Liver (tissue), 9 donors: Measurements from ENCODE around the gene RPUSD1. TPM values are rescaled to one million over a fixed set of nuclear protein-coding genes. Genes with fewer than 3 reads are reported as not detected.

ENCODE experiments used
- DNase-seq: peaks from one replicate; pipeline ENCODE4 v3.0.0-alpha.2; 2017; ENCODE audit warnings: low spot score
- H3K27ac ChIP-seq, 2 donors: one replicate each; pipeline ENCODE4 v1.7.0; 2013; ENCODE audit warnings: inconsistent platforms in 2 of 2, low read length in 2 of 2, control low read depth in 1 of 2, low read depth in 1 of 2, mild to moderate bottlenecking in 1 of 2
- H3K27me3 ChIP-seq, 4 donors: one replicate each; pipeline versions ENCODE4 v1.6.1 to v1.7.0; 2013; ENCODE audit warnings: low read length in 3 of 4, inconsistent platforms in 1 of 4, mild to moderate bottlenecking in 1 of 4, moderate library complexity in 1 of 4; ENCODE audit not compliant: control insufficient read depth in 4 of 4, insufficient read depth in 4 of 4
- H3K36me3 ChIP-seq, 4 donors: one replicate each; pipeline versions ENCODE4 v1.6.1 to v1.7.0; 2013; ENCODE audit warnings: low read length in 3 of 4, mild to moderate bottlenecking in 3 of 4, low read depth in 1 of 4, moderate library complexity in 1 of 4; ENCODE audit not compliant: control insufficient read depth in 4 of 4, insufficient read depth in 3 of 4
- H3K4me1 ChIP-seq, 4 donors: one replicate each; pipeline versions ENCODE4 v1.6.1 to v1.7.0; 2013; ENCODE audit warnings: low read length in 3 of 4, mild to moderate bottlenecking in 3 of 4, moderate library complexity in 1 of 4; ENCODE audit not compliant: control insufficient read depth in 4 of 4, insufficient read depth in 4 of 4
- H3K4me3 ChIP-seq, 3 donors: one replicate each; pipeline versions ENCODE4 v1.6.1 to v1.7.0; 2013; ENCODE audit warnings: low read length in 3 of 3, control low read depth in 1 of 3, low read depth in 1 of 3, mild to moderate bottlenecking in 1 of 3
- H3K9ac ChIP-seq, 2 donors: one replicate each; pipeline ENCODE4 v1.7.0; 2013; ENCODE audit warnings: low read length in 2 of 2, mild to moderate bottlenecking in 2 of 2, moderate library complexity in 2 of 2, control low read depth in 1 of 2, low read depth in 1 of 2
- H3K9me3 ChIP-seq, 4 donors: one replicate each; pipeline versions ENCODE4 v1.6.1 to v1.7.0; 2013; ENCODE audit warnings: low read length in 3 of 4; ENCODE audit not compliant: control insufficient read depth in 4 of 4
- EGR1 ChIP-seq, 2 donors: IDR thresholded peaks; 2 replicates each; pipeline ENCODE4 v1.6.1; 2016 to 2018; ENCODE audit warnings: antibody characterized with exemption in 2 of 2, low read depth in 2 of 2
- FOXA1 ChIP-seq: IDR thresholded peaks from 2 replicates; pipeline ENCODE4 v1.6.1; 2016; ENCODE audit warnings: antibody characterized with exemption
- FOXA2 ChIP-seq: IDR thresholded peaks from 2 replicates; pipeline ENCODE4 v1.6.1; 2016; ENCODE audit warnings: antibody characterized with exemption
- GABPA ChIP-seq, 2 donors: IDR thresholded peaks in 1 of 2; conservative IDR thresholded peaks in 1 of 2; 2 replicates each; pipeline ENCODE4 v1.6.1; 2016; ENCODE audit warnings: antibody characterized with exemption in 2 of 2, mild to moderate bottlenecking in 1 of 2, moderate library complexity in 1 of 2
- HNF4A ChIP-seq, 2 donors: conservative IDR thresholded peaks; 2 replicates each; pipeline ENCODE4 v1.6.1; 2016; ENCODE audit warnings: antibody characterized with exemption in 2 of 2, mild to moderate bottlenecking in 2 of 2
- HNF4G ChIP-seq: IDR thresholded peaks from 2 replicates; pipeline ENCODE4 v1.6.1; 2016; ENCODE audit warnings: antibody characterized with exemption
- JUND ChIP-seq, 2 donors: IDR thresholded peaks; 2 replicates each; pipeline ENCODE4 v1.6.1; 2016; ENCODE audit warnings: antibody characterized with exemption in 2 of 2
- NR2F2 ChIP-seq: IDR thresholded peaks from 2 replicates; pipeline ENCODE4 v1.6.1; 2016; ENCODE audit warnings: antibody characterized with exemption
- RAD21 ChIP-seq, 2 donors: IDR thresholded peaks; 2 replicates each; pipeline ENCODE4 v1.6.1; 2016; ENCODE audit warnings: antibody characterized with exemption in 2 of 2, mild to moderate bottlenecking in 2 of 2
- RXRA ChIP-seq, 2 donors: IDR thresholded peaks; 2 replicates each; pipeline ENCODE4 v1.6.1; 2017 to 2018; ENCODE audit warnings: antibody characterized with exemption in 2 of 2, mild to moderate bottlenecking in 1 of 2
- SP1 ChIP-seq: IDR thresholded peaks from 2 replicates; pipeline ENCODE4 v1.6.1; 2018; ENCODE audit warnings: antibody characterized with exemption, mild to moderate bottlenecking
- TAF1 ChIP-seq: conservative IDR thresholded peaks from 2 replicates; pipeline ENCODE4 v1.6.1; 2016; ENCODE audit warnings: antibody characterized with exemption, mild to moderate bottlenecking
- YY1 ChIP-seq: IDR thresholded peaks from 2 replicates; pipeline ENCODE4 v1.6.1; 2016; ENCODE audit warnings: antibody characterized with exemption, mild to moderate bottlenecking
- WGBS: extraction: QIAGEN DNeasy Blood & Tissue Kit; methylation state at CpG from one replicate; pipeline ENCODE4 v1.1.7; 2013; 5-methylcytosine and 5-hydroxymethylcytosine counted together
- polyA plus RNA-seq, 2 donors: library from polyadenylated mRNA; stranded (reverse) in 1 of 2; unstranded in 1 of 2; fragments of 200-250 nt in 1 of 2; fragments of >200 nt in 1 of 2; fragmentation: Nextera tagmentation in 1 of 2; extraction: Ambion mirVana in 1 of 2; gene quantifications; one replicate each; pipeline versions ENCODE4 v1.2.1 to v1.2.3, GENCODE V29; 2013 to 2015
- total RNA-seq, 2 donors: library from RNA; depleted of rRNA; stranded (reverse); fragments of >200 nt; gene quantifications; one replicate each; pipeline ENCODE4 v1.2.3, GENCODE V29; 2014
- TF ChIP-seq, protein P1 (sequence below): IDR thresholded peaks from 2 replicates; pipeline ENCODE4 v1.6.1; 2016; ENCODE audit warnings: antibody characterized with exemption
- TF ChIP-seq, protein P2 (sequence below): fragments of 150-350 bp; IDR thresholded peaks from 2 replicates; pipeline ENCODE4 v1.5.1; 2017; ENCODE audit warnings: improper control_type of control experiment, low read depth, low read length; ENCODE audit not compliant: missing input control
- TF ChIP-seq, protein P3 (sequence below): IDR thresholded peaks from 2 replicates; pipeline ENCODE4 v1.6.1; 2016; ENCODE audit warnings: antibody characterized with exemption
- TF ChIP-seq, protein P4 (sequence below): IDR thresholded peaks from 2 replicates; pipeline ENCODE4 v1.6.1; 2016; ENCODE audit warnings: antibody characterized with exemption, mild to moderate bottlenecking
- TF ChIP-seq, protein P5 (sequence below): IDR thresholded peaks from 2 replicates; pipeline ENCODE4 v1.6.1; 2016; ENCODE audit warnings: antibody characterized with exemption
- donor health status: healthy.
- donor health status: healthy.
- donor health status: healthy.
- donor health status: healthy.
- donor health status: healthy.

The RPUSD1 gene
- total and polyA plus RNA-seq, 4 donors: 4.5 to 10.7 (median 8.9) TPM

DNA sequence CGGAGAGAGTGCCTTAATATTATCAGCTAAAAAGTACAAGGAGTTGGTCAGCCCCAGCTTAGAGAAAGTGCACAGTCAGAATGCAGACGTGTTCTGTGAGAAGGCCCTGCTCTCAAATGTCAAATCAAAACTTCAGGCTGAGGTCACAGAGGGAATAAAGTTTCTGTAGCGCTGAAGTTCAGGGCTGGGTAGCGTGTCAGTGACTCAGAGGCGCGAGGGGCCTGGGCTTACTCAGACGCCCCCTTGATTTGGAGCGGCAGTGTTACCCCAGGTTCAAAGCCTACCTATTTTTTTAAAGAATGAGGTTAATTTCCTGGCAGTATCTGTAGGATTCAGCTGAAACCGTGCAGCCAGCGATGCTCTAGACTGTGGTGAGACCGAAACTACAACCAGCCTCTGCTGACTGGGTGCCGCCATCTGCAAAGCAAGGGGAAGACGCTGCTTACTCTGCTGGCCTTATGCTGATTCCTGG lies 52.2 kb downstream of the RPUSD1 start:
- 91% methylated on average over 13 of the region's 13 CpGs for WGBS
- Histone ChIP-seq H3K9me3 (no peaks in the 10 kb centered on the region), H3K27me3 (no peaks in the 10 kb centered on the region), H3K4me3 (no peak overlapping the region), H3K4me1 (peaks cover 7 to 12% (median 12%) of the 10 kb centered on the region in 4 donors), H3K36me3 (peaks cover 12 to 54% (median 14%) of the 10 kb centered on the region in 4 donors), H3K27ac (no peak overlapping the region), H3K9ac (no peak overlapping the region)
- no peak for DNase-seq
- no peak for TF ChIP-seq FOXA1
- no peak for TF ChIP-seq FOXA2
- TF ChIP-seq, protein P1, sequence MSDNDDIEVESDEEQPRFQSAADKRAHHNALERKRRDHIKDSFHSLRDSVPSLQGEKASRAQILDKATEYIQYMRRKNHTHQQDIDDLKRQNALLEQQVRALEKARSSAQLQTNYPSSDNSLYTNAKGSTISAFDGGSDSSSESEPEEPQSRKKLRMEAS: no peak
- TF ChIP-seq RXRA (IDR thresholded peaks at IDR 0.05): no peak
- no peak for TF ChIP-seq JUND (IDR thresholded peaks at IDR 0.05)
- no peak for TF ChIP-seq TAF1
- TF ChIP-seq, protein P2, sequence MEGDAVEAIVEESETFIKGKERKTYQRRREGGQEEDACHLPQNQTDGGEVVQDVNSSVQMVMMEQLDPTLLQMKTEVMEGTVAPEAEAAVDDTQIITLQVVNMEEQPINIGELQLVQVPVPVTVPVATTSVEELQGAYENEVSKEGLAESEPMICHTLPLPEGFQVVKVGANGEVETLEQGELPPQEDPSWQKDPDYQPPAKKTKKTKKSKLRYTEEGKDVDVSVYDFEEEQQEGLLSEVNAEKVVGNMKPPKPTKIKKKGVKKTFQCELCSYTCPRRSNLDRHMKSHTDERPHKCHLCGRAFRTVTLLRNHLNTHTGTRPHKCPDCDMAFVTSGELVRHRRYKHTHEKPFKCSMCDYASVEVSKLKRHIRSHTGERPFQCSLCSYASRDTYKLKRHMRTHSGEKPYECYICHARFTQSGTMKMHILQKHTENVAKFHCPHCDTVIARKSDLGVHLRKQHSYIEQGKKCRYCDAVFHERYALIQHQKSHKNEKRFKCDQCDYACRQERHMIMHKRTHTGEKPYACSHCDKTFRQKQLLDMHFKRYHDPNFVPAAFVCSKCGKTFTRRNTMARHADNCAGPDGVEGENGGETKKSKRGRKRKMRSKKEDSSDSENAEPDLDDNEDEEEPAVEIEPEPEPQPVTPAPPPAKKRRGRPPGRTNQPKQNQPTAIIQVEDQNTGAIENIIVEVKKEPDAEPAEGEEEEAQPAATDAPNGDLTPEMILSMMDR: no peak
- TF ChIP-seq, protein P3, sequence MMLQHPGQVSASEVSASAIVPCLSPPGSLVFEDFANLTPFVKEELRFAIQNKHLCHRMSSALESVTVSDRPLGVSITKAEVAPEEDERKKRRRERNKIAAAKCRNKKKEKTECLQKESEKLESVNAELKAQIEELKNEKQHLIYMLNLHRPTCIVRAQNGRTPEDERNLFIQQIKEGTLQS: no peak
- TF ChIP-seq, protein P4, sequence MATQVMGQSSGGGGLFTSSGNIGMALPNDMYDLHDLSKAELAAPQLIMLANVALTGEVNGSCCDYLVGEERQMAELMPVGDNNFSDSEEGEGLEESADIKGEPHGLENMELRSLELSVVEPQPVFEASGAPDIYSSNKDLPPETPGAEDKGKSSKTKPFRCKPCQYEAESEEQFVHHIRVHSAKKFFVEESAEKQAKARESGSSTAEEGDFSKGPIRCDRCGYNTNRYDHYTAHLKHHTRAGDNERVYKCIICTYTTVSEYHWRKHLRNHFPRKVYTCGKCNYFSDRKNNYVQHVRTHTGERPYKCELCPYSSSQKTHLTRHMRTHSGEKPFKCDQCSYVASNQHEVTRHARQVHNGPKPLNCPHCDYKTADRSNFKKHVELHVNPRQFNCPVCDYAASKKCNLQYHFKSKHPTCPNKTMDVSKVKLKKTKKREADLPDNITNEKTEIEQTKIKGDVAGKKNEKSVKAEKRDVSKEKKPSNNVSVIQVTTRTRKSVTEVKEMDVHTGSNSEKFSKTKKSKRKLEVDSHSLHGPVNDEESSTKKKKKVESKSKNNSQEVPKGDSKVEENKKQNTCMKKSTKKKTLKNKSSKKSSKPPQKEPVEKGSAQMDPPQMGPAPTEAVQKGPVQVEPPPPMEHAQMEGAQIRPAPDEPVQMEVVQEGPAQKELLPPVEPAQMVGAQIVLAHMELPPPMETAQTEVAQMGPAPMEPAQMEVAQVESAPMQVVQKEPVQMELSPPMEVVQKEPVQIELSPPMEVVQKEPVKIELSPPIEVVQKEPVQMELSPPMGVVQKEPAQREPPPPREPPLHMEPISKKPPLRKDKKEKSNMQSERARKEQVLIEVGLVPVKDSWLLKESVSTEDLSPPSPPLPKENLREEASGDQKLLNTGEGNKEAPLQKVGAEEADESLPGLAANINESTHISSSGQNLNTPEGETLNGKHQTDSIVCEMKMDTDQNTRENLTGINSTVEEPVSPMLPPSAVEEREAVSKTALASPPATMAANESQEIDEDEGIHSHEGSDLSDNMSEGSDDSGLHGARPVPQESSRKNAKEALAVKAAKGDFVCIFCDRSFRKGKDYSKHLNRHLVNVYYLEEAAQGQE: no peak
- TF ChIP-seq RAD21 (IDR thresholded peaks at IDR 0.05): no peak
- no peak for TF ChIP-seq YY1
- TF ChIP-seq, protein P5, sequence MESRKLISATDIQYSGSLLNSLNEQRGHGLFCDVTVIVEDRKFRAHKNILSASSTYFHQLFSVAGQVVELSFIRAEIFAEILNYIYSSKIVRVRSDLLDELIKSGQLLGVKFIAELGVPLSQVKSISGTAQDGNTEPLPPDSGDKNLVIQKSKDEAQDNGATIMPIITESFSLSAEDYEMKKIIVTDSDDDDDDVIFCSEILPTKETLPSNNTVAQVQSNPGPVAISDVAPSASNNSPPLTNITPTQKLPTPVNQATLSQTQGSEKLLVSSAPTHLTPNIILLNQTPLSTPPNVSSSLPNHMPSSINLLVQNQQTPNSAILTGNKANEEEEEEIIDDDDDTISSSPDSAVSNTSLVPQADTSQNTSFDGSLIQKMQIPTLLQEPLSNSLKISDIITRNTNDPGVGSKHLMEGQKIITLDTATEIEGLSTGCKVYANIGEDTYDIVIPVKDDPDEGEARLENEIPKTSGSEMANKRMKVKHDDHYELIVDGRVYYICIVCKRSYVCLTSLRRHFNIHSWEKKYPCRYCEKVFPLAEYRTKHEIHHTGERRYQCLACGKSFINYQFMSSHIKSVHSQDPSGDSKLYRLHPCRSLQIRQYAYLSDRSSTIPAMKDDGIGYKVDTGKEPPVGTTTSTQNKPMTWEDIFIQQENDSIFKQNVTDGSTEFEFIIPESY: no peak
- TF ChIP-seq NR2F2: no peak

DNA sequence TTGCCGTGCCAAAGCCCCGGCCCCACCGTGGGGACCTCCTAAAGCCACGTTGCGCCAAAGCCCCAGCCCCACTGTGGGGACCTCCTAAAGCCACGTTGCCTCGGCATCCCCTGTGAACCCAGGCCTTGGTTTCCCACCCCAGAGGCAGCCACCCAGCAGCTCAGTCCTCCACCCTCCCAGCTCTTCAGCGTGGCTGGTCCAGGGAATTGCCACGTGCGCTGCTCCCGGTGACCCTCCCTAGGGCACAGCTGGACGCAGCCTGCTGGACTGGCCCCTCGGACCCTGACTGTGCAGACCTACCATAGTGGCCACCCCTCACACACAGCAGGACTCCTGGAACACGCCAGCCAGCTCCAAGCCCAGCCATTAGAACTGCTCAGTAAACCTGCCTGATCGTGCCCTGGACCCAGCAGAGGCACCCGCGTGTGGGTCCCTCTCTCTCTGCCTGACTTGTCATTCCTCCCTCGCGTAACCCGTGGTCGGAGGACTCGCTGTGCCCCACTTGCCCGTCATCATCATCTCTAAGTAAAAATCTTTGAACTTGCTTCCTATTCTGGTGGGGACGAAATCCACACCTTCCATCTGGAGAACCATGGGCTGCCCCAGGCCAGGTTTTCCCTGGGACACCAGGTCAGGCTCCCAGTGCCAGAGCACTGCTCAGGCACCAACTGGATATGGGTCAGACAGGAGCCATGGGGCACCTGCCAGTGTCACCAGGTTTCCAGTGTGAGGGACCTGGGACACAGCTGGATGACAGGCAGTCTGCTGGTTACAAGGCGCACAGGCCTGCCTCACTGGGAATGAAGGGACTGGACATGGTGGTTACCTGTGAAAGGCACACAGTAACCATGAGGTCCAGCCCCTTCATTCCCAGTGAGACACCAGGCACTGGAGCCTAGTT lies 53.0 kb downstream of the RPUSD1 start:
- no peak overlapping the region for H3K4me3 ChIP-seq
- no peaks in the 10 kb centered on the region for H3K27me3 ChIP-seq
- no peaks in the 10 kb centered on the region for H3K9me3 ChIP-seq
- no peak for DNase-seq
- H3K27ac ChIP-seq: no peak overlapping the region
- TF ChIP-seq, protein P5: no peak
- TF ChIP-seq TAF1 (no peak), SP1 (no peak), JUND (IDR thresholded peaks at IDR 0.05) (no peak), FOXA1 (no peak), EGR1 (IDR thresholded peaks at IDR 0.05; ENCODE audit: low read depth in 2 of 2) (no peak), GABPA (IDR thresholded peaks at IDR 0.05 in 1 of 2, conservative IDR thresholded peaks at IDR 0.05 in 1 of 2) (no peak), RXRA (IDR thresholded peaks at IDR 0.05) (no peak), NR2F2 (no peak), FOXA2 (no peak), HNF4G (no peak), RAD21 (IDR thresholded peaks at IDR 0.05) (no peak), HNF4A (conservative IDR thresholded peaks at IDR 0.05) (no peak), YY1 (no peak)
- TF ChIP-seq, protein P3: no peak
- WGBS: 95% methylated on average over 25 of the region's 25 CpGs
- H3K4me1 ChIP-seq: peaks cover 6 to 10% (median 9%) of the 10 kb centered on the region in 4 donors
- H3K9ac ChIP-seq: no peak overlapping the region
- peaks cover 12 to 55% (median 14%) of the 10 kb centered on the region in 4 donors for H3K36me3 ChIP-seq
